HepG2 (cell line): Measurements from ENCODE around the gene GPR4. TPM values are rescaled to one million over a fixed set of nuclear protein-coding genes. Genes with fewer than 3 reads are reported as not detected.
A peak's percentile ranks its signal among the peaks of the same experiment; 100 is the strongest.

Experiments used
- ATAC-seq: fragments of 200-7000 bp; cut with Tn5 transposase; 3 replicates; pipeline ENCODE4 v1.9.1; 2020; ENCODE audit warnings: mild to moderate bottlenecking, moderate library complexity
- BruUV-seq: library from RNA; stranded (reverse); fragments of 400-500 nt; replicated peaks from 2 replicates; lab custom pipeline; 2021; lab: Mats Ljungman, UMichigan
- CTCF ChIA-PET: fragments of 300-600 bp; formaldehyde crosslinking; extraction: SDS; loops from one replicate; lab custom pipeline; 2021; ENCODE audit warnings: low total read pairs, inconsistent platforms, low intra/inter-chr PET ratio; lab: Yijun Ruan, JAX
- POLR2A ChIA-PET: fragments of 350-600 bp; sonication (Branson Sonifier 250); formaldehyde crosslinking; loops from one replicate; lab custom pipeline; 2020; ENCODE audit warnings: antibody characterized with exemption, inconsistent platforms; lab: Yijun Ruan, JAX
- DNase-seq: peaks from one replicate; pipeline ENCODE4 v3.0.0-alpha.2; 2015; ENCODE audit warnings: low spot score
- FAIRE-seq: peaks from 3 replicates; lab custom pipeline; 2011; peaks lifted over from hg19 to GRCh38; lab: Jason Lieb, UNC
- H2AFZ ChIP-seq: one replicate; pipeline ENCODE4 v1.6.1; 2011; ENCODE audit warnings: low read length, inconsistent platforms
- H3K27ac ChIP-seq: fragments of 300-600 bp; 3 replicates; pipeline ENCODE4 v1.8.0; 2011; ENCODE audit warnings: mixed run types, mild to moderate bottlenecking, mixed read lengths, low read length, inconsistent platforms; ENCODE audit not compliant: insufficient read depth; ENCODE audit errors: extremely low read length
- H3K27me3 ChIP-seq, 2 experiments: fragments of 200-600 bp in 1 of 2; 2 replicates in 1 of 2; 3 replicates in 1 of 2; pipeline versions ENCODE4 v1.6.0 to v1.8.0; 2011; ENCODE audit warnings: low read length in 2 of 2, mild to moderate bottlenecking in 2 of 2, moderate library complexity in 2 of 2, inconsistent platforms in 1 of 2; ENCODE audit not compliant: insufficient read depth in 2 of 2, control insufficient read depth in 1 of 2
- H3K36me3 ChIP-seq, 2 experiments: fragments of 200-600 bp in 1 of 2; replicated peaks in 1 of 2; 2 replicates in 1 of 2; 3 replicates in 1 of 2; pipeline versions ENCODE4 v1.5.1 to v1.8.0; 2011; ENCODE audit warnings: low read length in 2 of 2, inconsistent platforms in 1 of 2; ENCODE audit not compliant: insufficient read depth in 2 of 2, control insufficient read depth in 1 of 2
- H3K4me1 ChIP-seq: 2 replicates; pipeline ENCODE4 v1.5.1; 2012; ENCODE audit warnings: low read length, inconsistent platforms; ENCODE audit not compliant: insufficient read depth
- H3K4me2 ChIP-seq: 2 replicates; pipeline ENCODE4 v1.6.0; 2011; ENCODE audit warnings: low read depth, low read length, inconsistent platforms
- H3K4me3 ChIP-seq, 3 experiments: fragments of 200-600 bp in 1 of 3; sonication (generic), shearing (Covaris generic) in 1 of 3; replicated peaks in 1 of 3; 2 replicates each; pipeline ENCODE4 v1.5.1; 2011 to 2016; ENCODE audit warnings: low read length in 3 of 3, inconsistent platforms in 2 of 3, low read depth in 2 of 3, mild to moderate bottlenecking in 2 of 3, control low read depth in 1 of 3, mixed read lengths in 1 of 3; ENCODE audit not compliant: insufficient read depth in 1 of 3
- H3K79me2 ChIP-seq: one replicate; pipeline ENCODE4 v1.6.1; 2011; ENCODE audit warnings: low read length, inconsistent platforms; ENCODE audit not compliant: insufficient read depth
- H3K9ac ChIP-seq: 2 replicates; pipeline ENCODE4 v1.6.0; 2011; ENCODE audit warnings: mild to moderate bottlenecking, low read depth, low read length, inconsistent platforms; ENCODE audit not compliant: insufficient read depth
- H3K9me3 ChIP-seq: 2 replicates; pipeline ENCODE4 v1.5.1; 2012; ENCODE audit warnings: mild to moderate bottlenecking, low read length
- H4K20me1 ChIP-seq: 2 replicates; pipeline ENCODE4 v1.6.0; 2011; ENCODE audit warnings: inconsistent platforms, mild to moderate bottlenecking, low read length, moderate library complexity; ENCODE audit not compliant: insufficient read depth
- DNMT1 ChIP-seq: sonication (generic); formaldehyde crosslinking; IDR thresholded peaks from 2 replicates; pipeline ENCODE4 v1.5.1; 2020; ENCODE audit warnings: mild to moderate bottlenecking, missing genetic modification reagents
- FOXC1 ChIP-seq: sonication (generic); formaldehyde crosslinking; IDR thresholded peaks from 2 replicates; pipeline ENCODE4 v1.8.0; 2022; ENCODE audit warnings: mild to moderate bottlenecking, missing genetic modification reagents, borderline replicate concordance
- GATAD2A ChIP-seq: IDR thresholded peaks from 2 replicates; pipeline ENCODE4 v1.6.1; 2016
- HNF1B ChIP-seq: sonication (generic); formaldehyde crosslinking; IDR thresholded peaks from 2 replicates; pipeline ENCODE4 v1.5.1; 2020; ENCODE audit warnings: mild to moderate bottlenecking, moderate library complexity, missing genetic modification reagents
- MIER2 ChIP-seq: IDR thresholded peaks from 2 replicates; pipeline ENCODE4 v1.6.1; 2016; ENCODE audit warnings: missing biosample characterization, missing genetic modification reagents
- NCOA1 ChIP-seq: sonication (generic); formaldehyde crosslinking; IDR thresholded peaks from 2 replicates; pipeline ENCODE4 v1.9.0; 2021; ENCODE audit warnings: missing genetic modification reagents
- SOX13 ChIP-seq, 3 experiments: fragments of 450-650 bp in 1 of 3; sonication (generic) in 1 of 3; formaldehyde crosslinking in 1 of 3; IDR thresholded peaks in 2 of 3; conservative IDR thresholded peaks in 1 of 3; 2 replicates each; pipeline versions ENCODE4 v1.5.0 to v1.6.1; 2016 to 2020; ENCODE audit warnings: antibody characterized with exemption in 1 of 3, mild to moderate bottlenecking in 1 of 3, missing compliant biosample characterization in 1 of 3, missing genetic modification reagents in 1 of 3, moderate library complexity in 1 of 3
- SP2 ChIP-seq: sonication (generic); formaldehyde crosslinking; IDR thresholded peaks from 2 replicates; pipeline ENCODE4 v1.5.1; 2020; ENCODE audit warnings: mild to moderate bottlenecking, missing genetic modification reagents
- TFAP4 ChIP-seq: sonication (generic); IDR thresholded peaks from 2 replicates; pipeline ENCODE4 v1.6.1; 2016; ENCODE audit warnings: low read depth, borderline replicate concordance
- ZMYM4 ChIP-seq: sonication (generic); formaldehyde crosslinking; IDR thresholded peaks from 2 replicates; pipeline ENCODE4 v1.8.1; 2023; ENCODE audit warnings: mild to moderate bottlenecking, missing genetic modification reagents
- ZNF260 ChIP-seq: sonication (generic); formaldehyde crosslinking; IDR thresholded peaks from 2 replicates; pipeline ENCODE4 v1.4.0; 2020; ENCODE audit warnings: missing genetic modification reagents, low read depth, mild to moderate bottlenecking, borderline replicate concordance
- ZNF747 ChIP-seq: sonication (generic); formaldehyde crosslinking; IDR thresholded peaks from 2 replicates; pipeline ENCODE4 v1.8.1; 2023; ENCODE audit warnings: missing genetic modification reagents, mild to moderate bottlenecking, borderline replicate concordance
- ZNF772 ChIP-seq: sonication (generic); formaldehyde crosslinking; IDR thresholded peaks from 2 replicates; pipeline ENCODE4 v1.5.0; 2020; ENCODE audit warnings: mild to moderate bottlenecking, missing genetic modification reagents
- ZNF792 ChIP-seq: IDR thresholded peaks from 2 replicates; pipeline ENCODE4 v1.6.1; 2016
- WGBS: methylation state at CpG from one replicate; pipeline ENCODE4 v1.1.6; 2017; ENCODE audit warnings: low lambda C conversion rate; 5-methylcytosine and 5-hydroxymethylcytosine counted together
- in situ Hi-C: cut with HindIII; loops from 2 replicates; pipeline ENCODE4 v1.10.0; 2017; ENCODE audit warnings: low pct_unique_long_range_greater_than_20kb; ENCODE audit not compliant: extremely low pct_ligation_motif_present
- intact Hi-C: fragments of 100-400 bp; cut with micrococcal nuclease; formaldehyde crosslinking; loops from one replicate; pipeline ENCODE4 v1.10.0; 2022; ENCODE audit not compliant: unreplicated experiment
- polyA plus RNA-seq, 8 experiments: library from polyadenylated mRNA; depleted of rRNA in 3 of 8; stranded (reverse) in 7 of 8; unstranded in 1 of 8; fragments of >200 nt; fragmentation: Illumina TruSeq in 4 of 8; extraction: Trizol in 4 of 8; gene quantifications; 2 replicates each; pipeline versions ENCODE4 v1.2.1 to v1.2.3, GENCODE V29; 2011 to 2016; ENCODE audit warnings: low read depth in 4 of 8, missing spikeins in 1 of 8, mixed read lengths in 1 of 8; ENCODE audit not compliant: insufficient read depth in 1 of 8
- total RNA-seq, 5 experiments: library from RNA; depleted of rRNA; stranded (reverse); fragments of >200 nt; fragmentation: Illumina TruSeq; extraction: Trizol; gene quantifications; 2 replicates each; pipeline ENCODE4 v1.2.3, GENCODE V29; 2016; ENCODE audit warnings: low read depth in 1 of 5
- TF ChIP-seq, protein P1 (sequence below): sonication (generic); formaldehyde crosslinking; IDR thresholded peaks from 2 replicates; pipeline ENCODE4 v1.8.1; 2023; ENCODE audit warnings: mild to moderate bottlenecking, missing genetic modification reagents, borderline replicate concordance

GPR4 gene
- total and polyA plus RNA-seq, 2 of the 13 experiments (the other 11 are each of a cell fraction or from before 2014, with no cell fraction given), result 0.15 TPM; not detected in 1

GRCh38 chr19:45643024-45643926 is 41.3 kb upstream of the GPR4 start:
- in situ Hi-C loops, result loop anchor here (5.0 kb wide), 1 partner anchor 51 kb away; no protein-coding TSS in a partner anchor
- no TSS peak for BruUV-seq
- Histone ChIP-seq H3K4me3 (peak overlapping the region; percentile 39 to 67 (median 45); a peak in 5 of 6 replicates), H3K27ac (no peak overlapping the region), H3K79me2 (no peaks in the 10 kb centered on the region), H4K20me1 (no peaks in the 10 kb centered on the region), H3K4me2 (peak overlapping the region; percentile 83), H3K9me3 (no peaks in the 10 kb centered on the region), H3K4me1 (peaks cover 68% of the 10 kb centered on the region), H3K36me3 (no peaks in the 10 kb centered on the region), H3K9ac (no peak overlapping the region), H3K27me3 (peaks cover 0 to 9% of the 10 kb centered on the region in 2 experiments; a peak in 3 of 5 replicates), H2AFZ (no peak overlapping the region)
- CTCF ChIA-PET, result interaction anchor here (0.6 to 4.0 kb wide), 8 partner anchors 13 to 204 kb away, joined by 3 to 45 read pairs (median 3); no protein-coding TSS in a partner anchor
- WGBS, result 3% methylated on average over 36 of the region's 39 CpGs
- ATAC-seq, result peak; percentile 46
- POLR2A ChIA-PET, result interaction anchor here (0.7 to 5.9 kb wide), 6 partner anchors 35 to 60 kb away, joined by 3 to 56 read pairs (median 4); partner anchors contain the start of genes OPA3, QPCTL and SNRPD2
- intact Hi-C loops, result loop anchor here (1.0 to 5.0 kb wide), 4 partner anchors 36 to 146 kb away; partner anchors contain the start of genes PPM1N and RTN2
- peak; percentile 53 for FAIRE-seq
- peak; percentile 64 for DNase-seq
- no peak for TF ChIP-seq DNMT1
- TF ChIP-seq ZNF772 (CRISPR knock-in tag), result no peak
- no peak for TF ChIP-seq NCOA1 (CRISPR knock-in tag)
- peak; percentile 20; the same call in 1 of the 2 replicates for TF ChIP-seq TFAP4
- TF ChIP-seq ZNF747 (CRISPR knock-in tag), result no peak
- 0 out of 2 replicates have a peak, but pooled peaks have one; percentile 41 for TF ChIP-seq MIER2
- TF ChIP-seq ZNF260 (CRISPR knock-in tag), result no peak
- no peak for TF ChIP-seq ZNF792 (CRISPR knock-in tag)
- peak; percentile 19; the same call in 1 of the 2 replicates for TF ChIP-seq GATAD2A
- no peak for TF ChIP-seq HNF1B
- 0 out of 2 replicates have a peak, but pooled peaks have one; percentile 20 for TF ChIP-seq FOXC1 (CRISPR knock-in tag)
- 0 out of 2 replicates have a peak, but pooled peaks have one; percentile 25 for TF ChIP-seq ZMYM4 (CRISPR knock-in tag)
- TF ChIP-seq, protein P1, sequence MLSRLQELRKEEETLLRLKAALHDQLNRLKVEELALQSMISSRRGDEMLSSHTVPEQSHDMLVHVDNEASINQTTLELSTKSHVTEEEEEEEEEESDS, result no peak
- TF ChIP-seq SOX13 (IDR thresholded peaks at IDR 0.05), result no peak
- no peak for TF ChIP-seq SOX13 (CRISPR knock-in tag; conservative IDR thresholded peaks at IDR 0.05 in 1 of 2, IDR thresholded peaks at IDR 0.05 in 1 of 2)
- TF ChIP-seq SP2 (CRISPR knock-in tag), result no peak
